Fibroblast of skin of left quadriceps (primary cell): ENCODE results near the gene TCTN3.
"Not testable (repeated sequence)": the region's sequence is repeated elsewhere in the genome, so short reads cannot be mapped to it uniquely, and the experiment has no call there.

ENCODE experiments used
- DNase-seq, 2 experiments: peaks; one replicate each; pipeline ENCODE4 v3.0.0-alpha.2; 2013; ENCODE audit warnings: low read depth in 2 of 2

The TCTN3 gene

GRCh38 chr10:95635319-95635733 is 58.4 kb downstream of the TCTN3 start:
- DNase-seq = no peak

- no peak for DNase-seq
Observed at GRCh38 chr10:95628786-95629185, 64.9 kb downstream of the TCTN3 start.

DNA sequence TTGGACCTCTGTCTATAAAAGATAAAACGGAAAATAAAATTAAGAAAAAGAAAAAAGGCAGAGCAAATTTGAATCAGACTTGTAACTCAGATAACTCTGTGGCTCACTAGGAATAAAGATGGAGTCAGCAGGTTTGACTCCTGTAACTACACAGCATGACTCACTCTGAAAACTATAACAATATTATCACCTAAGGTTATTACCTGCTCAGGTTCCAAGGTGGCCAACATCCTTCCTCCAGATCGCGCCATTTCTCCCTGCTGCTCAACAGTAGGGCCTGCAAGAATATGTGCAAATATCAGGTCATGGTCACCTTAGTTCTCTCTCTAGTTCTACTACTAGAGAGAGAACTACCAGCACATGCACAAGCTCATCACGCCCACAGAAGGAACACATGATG is 67.2 kb downstream of the TCTN3 start:
- no peak for DNase-seq

DNA sequence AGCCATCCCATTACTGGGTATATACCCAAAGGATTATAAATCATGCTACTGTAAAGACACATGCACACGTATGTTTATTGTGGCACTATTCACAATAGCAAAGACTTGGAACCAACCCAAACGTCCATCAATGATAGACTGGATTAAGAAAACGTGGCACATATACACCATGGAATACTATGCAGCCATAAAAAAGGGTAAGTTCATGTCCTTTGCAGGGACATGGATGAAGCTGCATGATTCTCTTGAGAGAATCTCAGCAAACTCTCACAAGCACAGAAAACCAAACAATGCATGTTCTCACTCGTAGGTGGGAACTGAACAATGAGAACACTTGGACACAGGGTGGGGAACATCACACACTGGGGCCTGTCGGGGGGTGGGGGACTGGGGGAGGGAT is 73.3 kb downstream of the TCTN3 start:
- DNase-seq = not testable (repeated sequence)

- DNase-seq = no peak
Observed at GRCh38 chr10:95618101-95618500, 75.6 kb downstream of the TCTN3 start.

DNA sequence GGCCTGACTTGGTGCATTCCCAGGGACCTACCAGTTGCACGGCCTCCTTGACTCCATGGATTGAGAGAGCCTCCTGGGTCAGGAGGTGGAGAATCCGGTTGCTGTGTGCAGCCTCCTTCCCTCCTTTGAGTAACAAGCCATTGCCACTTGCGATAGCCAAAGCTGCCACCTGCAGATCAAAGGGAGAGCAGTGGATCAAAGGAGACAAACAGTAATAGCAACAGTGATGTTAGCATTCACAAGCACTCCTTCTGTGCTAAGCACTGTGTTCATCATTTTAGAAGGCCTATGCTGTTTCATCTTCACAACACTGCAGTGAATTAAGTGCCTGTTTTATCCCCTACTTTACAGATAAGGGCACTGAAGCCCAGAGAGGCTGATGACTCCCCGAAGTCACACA is 77.3 kb downstream of the TCTN3 start:
- DNase-seq = no peak
